H1 (cell line): Measurements from ENCODE around the gene IARS2. TPM values are rescaled to one million over a fixed set of nuclear protein-coding genes. Genes with fewer than 3 reads are reported as not detected.

ENCODE experiments used
- CTCF ChIA-PET: fragments of 300-600 bp; sonication (Branson Sonifier 250); formaldehyde crosslinking; loops from one replicate; lab custom pipeline; 2021; ENCODE audit not compliant: partially characterized antibody; lab: Charles Lee
- POLR2A ChIA-PET: fragments of 300-600 bp; sonication (Branson Sonifier 250); formaldehyde crosslinking; loops from one replicate; lab custom pipeline; 2021; ENCODE audit warnings: inconsistent platforms; ENCODE audit not compliant: partially characterized antibody; lab: Charles Lee
- DNase-seq, 2 experiments: peaks; one replicate each; pipeline versions ENCODE4 v3.0.0 to v3.0.0-alpha.2; 2010 to 2022; ENCODE audit warnings: low spot score in 2 of 2, low read depth in 1 of 2, mixed read lengths in 1 of 2
- FAIRE-seq: peaks from 2 replicates; lab custom pipeline; 2011; peaks lifted over from hg19 to GRCh38; lab: Jason Lieb, UNC
- H2AFZ ChIP-seq: 2 replicates; pipeline ENCODE4 v1.8.1; 2012; ENCODE audit warnings: low read length, inconsistent platforms
- H2AK5ac ChIP-seq: 2 replicates; pipeline ENCODE4 v1.6.1; 2013; ENCODE audit warnings: low read depth, low read length
- H2BK120ac ChIP-seq: replicated peaks from 2 replicates; pipeline ENCODE3; 2013; ENCODE audit warnings: low read depth, low read length, inconsistent platforms
- H2BK12ac ChIP-seq: 2 replicates; pipeline ENCODE4 v1.6.1; 2013; ENCODE audit warnings: low read depth, low read length
- H2BK15ac ChIP-seq: 2 replicates; pipeline ENCODE4 v1.6.1; 2013; ENCODE audit warnings: low read length
- H2BK20ac ChIP-seq: 2 replicates; pipeline ENCODE4 v1.6.1; 2013; ENCODE audit warnings: low read length
- H2BK5ac ChIP-seq: 2 replicates; pipeline ENCODE4 v1.6.1; 2013; ENCODE audit warnings: low read depth, low read length
- H3K14ac ChIP-seq: 2 replicates; pipeline ENCODE4 v1.6.1; 2013; ENCODE audit warnings: inconsistent platforms; ENCODE audit not compliant: insufficient read length
- H3K18ac ChIP-seq: 2 replicates; pipeline ENCODE4 v1.6.1; 2013; ENCODE audit warnings: low read length; ENCODE audit errors: extremely low read depth
- H3K23ac ChIP-seq: 2 replicates; pipeline ENCODE4 v1.6.1; 2013; ENCODE audit warnings: inconsistent platforms; ENCODE audit not compliant: insufficient read length
- H3K23me2 ChIP-seq: 2 replicates; pipeline ENCODE4 v1.6.1; 2013; ENCODE audit warnings: low read depth, low read length
- H3K27ac ChIP-seq: 2 replicates; pipeline ENCODE4 v1.6.1; 2011; ENCODE audit warnings: low read depth, low read length, inconsistent platforms
- H3K27me3 ChIP-seq, 4 experiments: replicated peaks in 1 of 4; 1 replicate in 1 of 4; 2 replicates in 3 of 4; pipeline versions ENCODE4 v1.6.1 to v1.8.1; 2011 to 2013; ENCODE audit warnings: low read length in 3 of 4, mild to moderate bottlenecking in 3 of 4, inconsistent platforms in 2 of 4, mixed read lengths in 2 of 4, moderate library complexity in 1 of 4; ENCODE audit not compliant: control insufficient read depth in 3 of 4, insufficient read depth in 3 of 4; ENCODE audit errors: extremely low read depth in 1 of 4
- H3K36me3 ChIP-seq, 4 experiments: 2 replicates each; pipeline versions ENCODE4 v1.6.1 to v1.8.1; 2011 to 2013; ENCODE audit warnings: mild to moderate bottlenecking in 4 of 4, low read length in 3 of 4, moderate library complexity in 2 of 4, control low read depth in 1 of 4, inconsistent platforms in 1 of 4; ENCODE audit not compliant: insufficient read depth in 4 of 4, control insufficient read depth in 2 of 4
- H3K4ac ChIP-seq: replicated peaks from 2 replicates; pipeline ENCODE3; 2013; ENCODE audit warnings: low read length, low read depth, mixed read lengths, inconsistent platforms; ENCODE audit not compliant: insufficient read length
- H3K4me1 ChIP-seq, 4 experiments: replicated peaks in 1 of 4; 1 replicate in 1 of 4; 2 replicates in 3 of 4; pipeline versions ENCODE4 v1.6.1 to v1.8.1; 2011 to 2013; ENCODE audit warnings: low read length in 3 of 4, inconsistent platforms in 2 of 4, mixed read lengths in 1 of 4; ENCODE audit not compliant: insufficient read depth in 4 of 4, control insufficient read depth in 3 of 4
- H3K4me2 ChIP-seq, 2 experiments: 2 replicates each; pipeline versions ENCODE4 v1.6.1 to v1.8.1; 2011 to 2013; ENCODE audit warnings: low read depth in 2 of 2, low read length in 2 of 2, control low read depth in 1 of 2, inconsistent platforms in 1 of 2, mild to moderate bottlenecking in 1 of 2; ENCODE audit not compliant: insufficient read depth in 1 of 2
- H3K4me3 ChIP-seq, 4 experiments: fragments of 200-600, 300-600 bp in 1 of 4; sonication (generic), shearing (Covaris generic), sonication (Bioruptor Twin) in 1 of 4; 2 replicates each; pipeline versions ENCODE4 v1.5.1 to v1.8.1; 2011 to 2016; ENCODE audit warnings: low read length in 4 of 4, low read depth in 3 of 4, control low read depth in 2 of 4, inconsistent platforms in 2 of 4, mild to moderate bottlenecking in 2 of 4, mixed read lengths in 1 of 4, moderate library complexity in 1 of 4; ENCODE audit not compliant: insufficient read depth in 2 of 4; ENCODE audit errors: extremely low read depth in 1 of 4
- H3K56ac ChIP-seq: replicated peaks from 2 replicates; pipeline ENCODE3; 2013; ENCODE audit warnings: low read depth, mild to moderate bottlenecking, mixed read lengths, low read length, inconsistent platforms; ENCODE audit not compliant: insufficient read length
- H3K79me1 ChIP-seq: 2 replicates; pipeline ENCODE4 v1.6.1; 2013; ENCODE audit warnings: low read depth, low read length, control low read depth
- H3K79me2 ChIP-seq, 2 experiments: 2 replicates each; pipeline versions ENCODE4 v1.6.1 to v1.8.1; 2012 to 2013; ENCODE audit warnings: low read length in 2 of 2, mild to moderate bottlenecking in 2 of 2, inconsistent platforms in 1 of 2; ENCODE audit not compliant: insufficient read depth in 2 of 2, control insufficient read depth in 1 of 2
- H3K9ac ChIP-seq, 4 experiments: replicated peaks in 1 of 4; 1 replicate in 1 of 4; 2 replicates in 3 of 4; pipeline versions ENCODE4 v1.6.1 to v1.8.1; 2011 to 2013; ENCODE audit warnings: low read depth in 3 of 4, low read length in 3 of 4, control low read depth in 2 of 4, mild to moderate bottlenecking in 2 of 4, moderate library complexity in 2 of 4, inconsistent platforms in 1 of 4; ENCODE audit errors: extremely low read depth in 1 of 4
- H3K9me3 ChIP-seq, 2 experiments: 2 replicates each; pipeline versions ENCODE4 v1.6.1 to v1.8.1; 2012 to 2013; ENCODE audit warnings: mild to moderate bottlenecking in 2 of 2, moderate library complexity in 2 of 2, control low read depth in 1 of 2, inconsistent platforms in 1 of 2, low read depth in 1 of 2, low read length in 1 of 2, mixed read lengths in 1 of 2; ENCODE audit not compliant: insufficient read depth in 2 of 2
- H4K20me1 ChIP-seq, 2 experiments: replicated peaks in 1 of 2; 2 replicates each; pipeline versions ENCODE3 to v1.8.1; 2011 to 2013; ENCODE audit warnings: inconsistent platforms in 2 of 2, low read length in 2 of 2, mild to moderate bottlenecking in 1 of 2; ENCODE audit not compliant: insufficient read depth in 2 of 2, control insufficient read depth in 1 of 2
- H4K5ac ChIP-seq: 2 replicates; pipeline ENCODE4 v1.6.1; 2013; ENCODE audit warnings: low read length, low read depth, mixed read lengths, inconsistent platforms; ENCODE audit not compliant: insufficient read length
- H4K8ac ChIP-seq: 2 replicates; pipeline ENCODE4 v1.8.0; 2013; ENCODE audit warnings: mild to moderate bottlenecking, moderate library complexity, low read length, inconsistent platforms; ENCODE audit not compliant: insufficient read depth; ENCODE audit errors: extremely low read depth
- H4K91ac ChIP-seq: replicated peaks from 2 replicates; pipeline ENCODE3; 2013; ENCODE audit warnings: low read length, mixed read lengths, inconsistent platforms; ENCODE audit not compliant: insufficient read length
- CTBP2 ChIP-seq: IDR thresholded peaks from 2 replicates; pipeline ENCODE4 v1.7.0; 2011; ENCODE audit warnings: borderline replicate concordance, mild to moderate bottlenecking, moderate library complexity, mixed read lengths, low read length; ENCODE audit not compliant: insufficient read depth, insufficient read length
- E2F6 ChIP-seq: IDR thresholded peaks from 2 replicates; pipeline ENCODE4 v1.6.1; 2012; ENCODE audit warnings: inconsistent platforms
- HDAC2 ChIP-seq, 2 experiments: fragments of 300-600 bp in 1 of 2; sonication (generic) in 1 of 2; IDR thresholded peaks; 2 replicates each; pipeline ENCODE4 v1.6.1; 2011 to 2012; ENCODE audit warnings: low read depth in 2 of 2, low read length in 2 of 2, mild to moderate bottlenecking in 2 of 2, moderate library complexity in 2 of 2, borderline replicate concordance in 1 of 2, inconsistent platforms in 1 of 2
- KDM4A ChIP-seq: IDR thresholded peaks from one replicate; pipeline ENCODE4 v1.7.1; 2012; ENCODE audit warnings: low read depth, mild to moderate bottlenecking, moderate library complexity, low read length, inconsistent platforms; ENCODE audit not compliant: severe bottlenecking
- NRF1 ChIP-seq: IDR thresholded peaks from 2 replicates; pipeline ENCODE4 v1.6.1; 2011; ENCODE audit warnings: mild to moderate bottlenecking, low read depth, low read length, improper control_type of control experiment
- RNF2 ChIP-seq: fragments of 200-900, 300-1000 bp; sonication (generic); IDR thresholded peaks from 2 replicates; pipeline ENCODE4 v1.7.1; 2016; ENCODE audit warnings: borderline replicate concordance, low read depth, mild to moderate bottlenecking, antibody characterized with exemption, low read length; ENCODE audit not compliant: poor library complexity, severe bottlenecking; ENCODE audit errors: missing control alignments
- TAF1 ChIP-seq: IDR thresholded peaks from 2 replicates; pipeline ENCODE4 v1.6.1; 2011; ENCODE audit warnings: mild to moderate bottlenecking, low read depth, low read length
- TEAD4 ChIP-seq: IDR thresholded peaks from 2 replicates; pipeline ENCODE4 v1.6.1; 2012; ENCODE audit warnings: low read depth, low read length, inconsistent platforms, mixed read lengths
- YY1 ChIP-seq: IDR thresholded peaks from 2 replicates; pipeline ENCODE4 v1.6.1; 2011; ENCODE audit warnings: low read depth, mild to moderate bottlenecking, low read length
- WGBS, 2 experiments: shearing (Covaris generic) in 1 of 2; methylation state at CpG; one replicate each; pipeline versions ENCODE4 v1.1.6 to v1.1.7; 2013 to 2015; ENCODE audit warnings: low lambda C conversion rate in 2 of 2, mixed read lengths in 2 of 2, inconsistent platforms in 1 of 2, low coverage in 1 of 2, missing lambda C conversion rate in 1 of 2; ENCODE audit not compliant: insufficient replicate concordance in 2 of 2, insufficient coverage in 1 of 2, insufficient read length in 1 of 2; ENCODE audit errors: extremely low coverage in 1 of 2, missing lambda C conversion rate in 1 of 2; 5-methylcytosine and 5-hydroxymethylcytosine counted together
- polyA plus RNA-seq, 7 experiments: library from polyadenylated mRNA; depleted of rRNA in 3 of 7; stranded (reverse) in 5 of 7; unstranded in 2 of 7; fragments of >200 nt in 5 of 7; fragments of 200-250 nt in 2 of 7; gene quantifications; 1 replicate in 5 of 7; 2 replicates in 1 of 7; 4 replicates in 1 of 7; pipeline versions ENCODE4 v1.2.1 to v1.2.3, GENCODE V29; 2011 to 2013; ENCODE audit warnings: missing spikeins in 2 of 7, mixed read lengths in 2 of 7
- total RNA-seq: library from RNA; stranded (reverse); fragmentation: NEBNext Ultra II Directional; extraction: Animal tissue kit (Norgen Biotek cat#: 25700); gene quantifications from 2 replicates; pipeline ENCODE4 v1.2.1, GENCODE V29; 2021
- TF ChIP-seq, protein P1 (sequence below), 3 experiments: IDR thresholded peaks; 1 replicate in 2 of 3; 2 replicates in 1 of 3; pipeline versions ENCODE4 v1.5.1 to v1.6.1; 2011; ENCODE audit warnings: low read length in 3 of 3, mild to moderate bottlenecking in 3 of 3, inconsistent platforms in 2 of 3, low read depth in 1 of 3, moderate library complexity in 1 of 3; ENCODE audit not compliant: insufficient read depth in 1 of 3; ENCODE audit errors: control extremely low read depth in 1 of 3

The IARS2 gene
- total and polyA plus RNA-seq, 2 of the 8 experiments (the other 6 are each of a cell fraction or from before 2014, with no cell fraction given), result 15.0 to 69.8 TPM

- Histone ChIP-seq H4K20me1 (no peaks in the 10 kb centered on the region), H3K18ac (no peak overlapping the region), H2BK120ac (no peak overlapping the region), H3K36me3 (peaks cover 0 to 15% (median 1%) of the 10 kb centered on the region in 4 experiments; a peak in 2 of 8 replicates), H4K5ac (no peak overlapping the region), H3K79me2 (no peaks in the 10 kb centered on the region), H3K23ac (no peak overlapping the region), H2AFZ (no peak overlapping the region), H3K4me1 (0 out of 7 replicates have a peak, but pooled peaks cover 0 to 3% (median 0%) of the 10 kb centered on the region in 4 experiments), H3K4me2 (no peak overlapping the region), H3K23me2 (no peaks in the 10 kb centered on the region), H3K56ac (no peak overlapping the region), H3K4me3 (no peak overlapping the region), H3K27ac (no peak overlapping the region), H3K14ac (no peak overlapping the region), H2BK20ac (no peak overlapping the region), H4K8ac (no peak overlapping the region), H3K9ac (no peak overlapping the region), H2AK5ac (no peak overlapping the region), H2BK15ac (no peak overlapping the region), H3K9me3 (no peaks in the 10 kb centered on the region), H3K4ac (no peak overlapping the region), H2BK5ac (no peak overlapping the region), H3K27me3 (no peaks in the 10 kb centered on the region), H2BK12ac (no peak overlapping the region), H4K91ac (no peak overlapping the region), H3K79me1 (no peaks in the 10 kb centered on the region)
- ChIA-PET POLR2A (no interaction called here), CTCF (no interaction called here)
- WGBS, 2 experiments, result 94% methylated on average over 1 of the region's 1 CpG; no CpG with 5 or more reads in 1 of the 2 experiments
- FAIRE-seq, result no peak
- no peak for DNase-seq
- TF ChIP-seq RNF2 (no peak), HDAC2 (IDR thresholded peaks at IDR 0.05; ENCODE audit: borderline replicate concordance in 1 of 2, low read depth in 2 of 2, low read length in 2 of 2) (no peak), TAF1 (no peak), E2F6 (no peak), KDM4A (no peak), YY1 (no peak), CTBP2 (no peak), NRF1 (no peak), TEAD4 (no peak)
- TF ChIP-seq, protein P1, sequence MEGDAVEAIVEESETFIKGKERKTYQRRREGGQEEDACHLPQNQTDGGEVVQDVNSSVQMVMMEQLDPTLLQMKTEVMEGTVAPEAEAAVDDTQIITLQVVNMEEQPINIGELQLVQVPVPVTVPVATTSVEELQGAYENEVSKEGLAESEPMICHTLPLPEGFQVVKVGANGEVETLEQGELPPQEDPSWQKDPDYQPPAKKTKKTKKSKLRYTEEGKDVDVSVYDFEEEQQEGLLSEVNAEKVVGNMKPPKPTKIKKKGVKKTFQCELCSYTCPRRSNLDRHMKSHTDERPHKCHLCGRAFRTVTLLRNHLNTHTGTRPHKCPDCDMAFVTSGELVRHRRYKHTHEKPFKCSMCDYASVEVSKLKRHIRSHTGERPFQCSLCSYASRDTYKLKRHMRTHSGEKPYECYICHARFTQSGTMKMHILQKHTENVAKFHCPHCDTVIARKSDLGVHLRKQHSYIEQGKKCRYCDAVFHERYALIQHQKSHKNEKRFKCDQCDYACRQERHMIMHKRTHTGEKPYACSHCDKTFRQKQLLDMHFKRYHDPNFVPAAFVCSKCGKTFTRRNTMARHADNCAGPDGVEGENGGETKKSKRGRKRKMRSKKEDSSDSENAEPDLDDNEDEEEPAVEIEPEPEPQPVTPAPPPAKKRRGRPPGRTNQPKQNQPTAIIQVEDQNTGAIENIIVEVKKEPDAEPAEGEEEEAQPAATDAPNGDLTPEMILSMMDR (IDR thresholded peaks at IDR 0.05; ENCODE audit: control extremely low read depth in 1 of 3, insufficient read depth in 1 of 3, low read depth in 1 of 3, low read length in 3 of 3), result no peak
These were observed 37.6 kb upstream of the IARS2 start for GRCh38 chr1:220056374-220056773.
